Kidney capillary endothelial cell (primary cell): ENCODE data around the gene OR51G2.

Source experiments
- DNase-seq: peaks from one replicate; pipeline ENCODE4 v3.0.0-alpha.2; 2018; ENCODE audit warnings: low spot score

The OR51G2 gene

DNA sequence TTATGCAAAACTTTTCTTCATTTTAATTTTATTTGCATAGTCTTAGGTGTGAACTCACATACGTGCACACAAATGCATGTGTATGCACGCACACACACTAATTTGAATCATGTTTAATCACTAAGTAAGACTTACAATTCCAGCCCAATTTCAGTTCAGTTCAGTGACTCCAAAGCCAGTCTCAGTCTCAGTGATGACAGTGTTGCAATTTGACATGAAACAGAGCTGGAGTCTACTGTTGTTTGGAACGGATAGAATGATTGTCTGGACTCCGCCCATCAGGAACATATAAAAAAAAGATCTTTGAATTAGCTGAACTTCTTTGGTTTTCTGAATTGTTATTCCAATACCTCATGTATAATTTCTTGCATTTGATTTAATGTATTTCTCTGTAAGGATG is 55.3 kb downstream of the OR51G2 start:
- no peak for DNase-seq
